GM23338 (cell line): Measurements from ENCODE around the gene FYN. TPM values are rescaled to one million over a fixed set of nuclear protein-coding genes. Genes with fewer than 3 reads are reported as not detected.

Experiments used
- ATAC-seq: fragments of 200-7000 bp; cut with Tn5 transposase; 3 replicates; pipeline ENCODE4 v1.9.1; 2020
- DNase-seq: peaks from one replicate; pipeline ENCODE4 v3.0.0-alpha.2; 2015; ENCODE audit warnings: low spot score
- H2AFZ ChIP-seq: fragments of 200-600 bp; sonication (generic); 2 replicates; pipeline ENCODE4 v1.8.0; 2016; ENCODE audit warnings: antibody characterized with exemption, mild to moderate bottlenecking, moderate library complexity
- H3F3A ChIP-seq: fragments of 200-600 bp; sonication (generic); replicated peaks from 2 replicates; pipeline ENCODE4 v1.8.0; 2017; ENCODE audit warnings: antibody characterized with exemption, mixed run types, low read depth
- H3K27ac ChIP-seq: fragments of 200-600 bp; sonication (generic); 2 replicates; pipeline ENCODE4 v1.6.1; 2016; ENCODE audit warnings: low read depth
- H3K27me3 ChIP-seq: fragments of 200-600 bp; sonication (generic); 2 replicates; pipeline ENCODE4 v1.8.0; 2016; ENCODE audit warnings: mild to moderate bottlenecking, mixed run types, moderate library complexity; ENCODE audit not compliant: insufficient read depth
- H3K36me3 ChIP-seq: fragments of 200-600 bp; sonication (generic); 2 replicates; pipeline ENCODE4 v1.8.0; 2016; ENCODE audit warnings: mild to moderate bottlenecking; ENCODE audit not compliant: insufficient read depth
- H3K4me1 ChIP-seq: fragments of 200-600 bp; sonication (generic); 2 replicates; pipeline ENCODE4 v1.8.0; 2016; ENCODE audit warnings: mild to moderate bottlenecking, moderate library complexity; ENCODE audit not compliant: insufficient read depth
- H3K4me2 ChIP-seq: fragments of 200-600 bp; sonication (generic); 2 replicates; pipeline ENCODE4 v1.7.1; 2017; ENCODE audit warnings: mixed run types
- H3K4me3 ChIP-seq: fragments of 200-600 bp; sonication (generic); 2 replicates; pipeline ENCODE4 v1.6.1; 2016; ENCODE audit warnings: mixed run types
- H3K79me2 ChIP-seq: fragments of 200-600 bp; sonication (generic); replicated peaks from 2 replicates; pipeline ENCODE4 v1.8.0; 2017; ENCODE audit warnings: mild to moderate bottlenecking; ENCODE audit not compliant: insufficient read depth
- H3K9me2 ChIP-seq: fragments of 200-600 bp; sonication (generic); 2 replicates; pipeline ENCODE4 v1.8.0; 2017; ENCODE audit not compliant: insufficient read depth
- H4K20me1 ChIP-seq: fragments of 200-600 bp; sonication (generic); replicated peaks from 2 replicates; pipeline ENCODE4 v1.8.0; 2017; ENCODE audit warnings: mild to moderate bottlenecking; ENCODE audit not compliant: insufficient read depth
- H3K27ac Mint-ChIP-seq: 2 replicates; pipeline ENCODE4 v1.8.0; 2020; ENCODE audit warnings: inconsistent platforms, mild to moderate bottlenecking, moderate library complexity, mixed read lengths
- H3K27me3 Mint-ChIP-seq: 3 replicates; pipeline ENCODE4 v1.8.0; 2022; ENCODE audit warnings: low read depth, mild to moderate bottlenecking, moderate library complexity, mixed read lengths, inconsistent platforms; ENCODE audit not compliant: insufficient read depth, poor library complexity
- H3K36me3 Mint-ChIP-seq: 3 replicates; pipeline ENCODE4 v1.8.0; 2021; ENCODE audit warnings: low read depth, mild to moderate bottlenecking, inconsistent platforms, moderate library complexity, mixed read lengths
- H3K4me1 Mint-ChIP-seq: 3 replicates; pipeline ENCODE4 v1.8.0; 2020; ENCODE audit warnings: mild to moderate bottlenecking, inconsistent platforms, mixed read lengths
- H3K4me3 Mint-ChIP-seq: 3 replicates; pipeline ENCODE4 v1.8.0; 2021; ENCODE audit warnings: moderate library complexity, mild to moderate bottlenecking, inconsistent platforms, mixed read lengths
- H3K9me3 Mint-ChIP-seq: 3 replicates; pipeline ENCODE4 v1.8.0; 2020; ENCODE audit warnings: moderate library complexity, mild to moderate bottlenecking, inconsistent platforms, mixed read lengths
- CREB1 ChIP-seq: fragments of 250-450 bp; sonication (Bioruptor Pico); IDR thresholded peaks from 2 replicates; pipeline ENCODE4 v1.5.0; 2020; ENCODE audit warnings: low read depth, mild to moderate bottlenecking, moderate library complexity
- CTCF ChIP-seq, 2 experiments: fragments of 200-600 bp in 1 of 2; sonication (generic) in 1 of 2; conservative IDR thresholded peaks; 2 replicates each; pipeline versions ENCODE4 v1.5.1 to v1.6.1; 2016 to 2017; ENCODE audit warnings: antibody characterized with exemption in 2 of 2, low read depth in 2 of 2, mild to moderate bottlenecking in 2 of 2, moderate library complexity in 1 of 2
- ETS1 ChIP-seq: IDR thresholded peaks from 2 replicates; pipeline ENCODE4 v1.6.1; 2016; ENCODE audit warnings: antibody characterized with exemption
- EZH2 ChIP-seq: fragments of 200-600 bp; sonication (generic); IDR thresholded peaks from one replicate; pipeline ENCODE4 v1.8.0; 2017; ENCODE audit warnings: antibody characterized with exemption, mild to moderate bottlenecking, low read depth; ENCODE audit not compliant: unreplicated experiment
- EZH2phosphoT487 ChIP-seq: fragments of 200-600 bp; sonication (generic); IDR thresholded peaks from one replicate; pipeline ENCODE4 v1.8.1; 2018; ENCODE audit warnings: antibody characterized with exemption; ENCODE audit not compliant: unreplicated experiment
- JUNB ChIP-seq: IDR thresholded peaks from one replicate; pipeline ENCODE4 v1.6.1; 2016; ENCODE audit warnings: antibody characterized with exemption; ENCODE audit not compliant: unreplicated experiment
- NANOG ChIP-seq: IDR thresholded peaks from 2 replicates; pipeline ENCODE4 v1.6.1; 2016; ENCODE audit warnings: antibody characterized with exemption, borderline replicate concordance
- POLR2AphosphoS5 ChIP-seq: IDR thresholded peaks from 2 replicates; pipeline ENCODE4 v1.6.1; 2016; ENCODE audit warnings: antibody characterized with exemption, low read depth
- STAT1 ChIP-seq: IDR thresholded peaks from one replicate; pipeline ENCODE4 v1.6.1; 2016; ENCODE audit warnings: antibody characterized with exemption; ENCODE audit not compliant: unreplicated experiment
- ZNF114 ChIP-seq: fragments of 250-450 bp; sonication (Bioruptor Pico); IDR thresholded peaks from 2 replicates; pipeline ENCODE4 v1.5.0; 2020; ENCODE audit warnings: mild to moderate bottlenecking, moderate library complexity
- ZNF331 ChIP-seq: fragments of 250-450 bp; sonication (Bioruptor Pico); IDR thresholded peaks from 2 replicates; pipeline ENCODE4 v1.5.0; 2020; ENCODE audit warnings: low read depth, mild to moderate bottlenecking, moderate library complexity
- ZNF462 ChIP-seq: fragments of 250-450 bp; sonication (Bioruptor Pico); IDR thresholded peaks from 2 replicates; pipeline ENCODE4 v1.5.0; 2020; ENCODE audit warnings: mild to moderate bottlenecking, moderate library complexity
- polyA plus RNA-seq: library from polyadenylated mRNA; unstranded; fragments of >200 nt; fragmentation: Nextera tagmentation; extraction: Ambion mirVana; gene quantifications from 2 replicates; pipeline ENCODE4 v1.2.1, GENCODE V29; 2016
- total RNA-seq: library from RNA; depleted of rRNA; stranded (reverse); fragments of >200 nt; shearing (Covaris generic); gene quantifications from 2 replicates; pipeline ENCODE4 v1.2.3, GENCODE V29; 2014
- TF ChIP-seq, protein P1 (sequence below): IDR thresholded peaks from one replicate; pipeline ENCODE4 v1.6.1; 2018; ENCODE audit warnings: antibody characterized with exemption; ENCODE audit not compliant: unreplicated experiment

FYN gene
- total and polyA plus RNA-seq, 2 experiments from 2014 or later, result 46.8 to 143 TPM

GRCh38 chr6:111683749-111684267 is 189.4 kb downstream of the FYN start:
- no peak overlapping the region for H3K4me3 Mint-ChIP-seq
- no peaks in the 10 kb centered on the region for H3F3A ChIP-seq
- no peaks in the 10 kb centered on the region for H3K79me2 ChIP-seq
- H3K9me3 Mint-ChIP-seq, result no peaks in the 10 kb centered on the region
- no peak overlapping the region for H2AFZ ChIP-seq
- H3K27me3 ChIP-seq, result no peaks in the 10 kb centered on the region
- H3K4me1 ChIP-seq, result peaks cover 15% of the 10 kb centered on the region
- TF ChIP-seq EZH2 (no peak), ZNF331 (CRISPR knock-in tag) (no peak), EZH2phosphoT487 (no peak), CREB1 (CRISPR knock-in tag) (no peak), NANOG (no peak), POLR2AphosphoS5 (no peak), JUNB (no peak), ETS1 (no peak), ZNF462 (CRISPR knock-in tag) (no peak), ZNF114 (CRISPR knock-in tag) (no peak), STAT1 (no peak), CTCF (conservative IDR thresholded peaks at IDR 0.05; ENCODE audit: low read depth in 2 of 2) (no peak)
- TF ChIP-seq, protein P1, sequence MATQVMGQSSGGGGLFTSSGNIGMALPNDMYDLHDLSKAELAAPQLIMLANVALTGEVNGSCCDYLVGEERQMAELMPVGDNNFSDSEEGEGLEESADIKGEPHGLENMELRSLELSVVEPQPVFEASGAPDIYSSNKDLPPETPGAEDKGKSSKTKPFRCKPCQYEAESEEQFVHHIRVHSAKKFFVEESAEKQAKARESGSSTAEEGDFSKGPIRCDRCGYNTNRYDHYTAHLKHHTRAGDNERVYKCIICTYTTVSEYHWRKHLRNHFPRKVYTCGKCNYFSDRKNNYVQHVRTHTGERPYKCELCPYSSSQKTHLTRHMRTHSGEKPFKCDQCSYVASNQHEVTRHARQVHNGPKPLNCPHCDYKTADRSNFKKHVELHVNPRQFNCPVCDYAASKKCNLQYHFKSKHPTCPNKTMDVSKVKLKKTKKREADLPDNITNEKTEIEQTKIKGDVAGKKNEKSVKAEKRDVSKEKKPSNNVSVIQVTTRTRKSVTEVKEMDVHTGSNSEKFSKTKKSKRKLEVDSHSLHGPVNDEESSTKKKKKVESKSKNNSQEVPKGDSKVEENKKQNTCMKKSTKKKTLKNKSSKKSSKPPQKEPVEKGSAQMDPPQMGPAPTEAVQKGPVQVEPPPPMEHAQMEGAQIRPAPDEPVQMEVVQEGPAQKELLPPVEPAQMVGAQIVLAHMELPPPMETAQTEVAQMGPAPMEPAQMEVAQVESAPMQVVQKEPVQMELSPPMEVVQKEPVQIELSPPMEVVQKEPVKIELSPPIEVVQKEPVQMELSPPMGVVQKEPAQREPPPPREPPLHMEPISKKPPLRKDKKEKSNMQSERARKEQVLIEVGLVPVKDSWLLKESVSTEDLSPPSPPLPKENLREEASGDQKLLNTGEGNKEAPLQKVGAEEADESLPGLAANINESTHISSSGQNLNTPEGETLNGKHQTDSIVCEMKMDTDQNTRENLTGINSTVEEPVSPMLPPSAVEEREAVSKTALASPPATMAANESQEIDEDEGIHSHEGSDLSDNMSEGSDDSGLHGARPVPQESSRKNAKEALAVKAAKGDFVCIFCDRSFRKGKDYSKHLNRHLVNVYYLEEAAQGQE, result no peak
- no peak overlapping the region for H3K4me3 ChIP-seq
- no peaks in the 10 kb centered on the region for H3K36me3 ChIP-seq
- H3K4me1 Mint-ChIP-seq, result peaks cover 22% of the 10 kb centered on the region
- no peak overlapping the region for H3K27ac ChIP-seq
- DNase-seq (no peak), ATAC-seq (no peak)
- no peaks in the 10 kb centered on the region for H3K9me2 ChIP-seq
- H3K27ac Mint-ChIP-seq, result peak overlapping the region; percentile 47; the same call in 1 of the 2 replicates
- peaks cover 21% of the 10 kb centered on the region for H3K36me3 Mint-ChIP-seq
- H4K20me1 ChIP-seq, result 0 out of 2 replicates have a peak, but pooled peaks cover 7% of the 10 kb centered on the region
- no peak overlapping the region for H3K4me2 ChIP-seq
- H3K27me3 Mint-ChIP-seq, result no peaks in the 10 kb centered on the region
